AG09319 (cell line): ENCODE data around the gene STX3.

Source experiments
- DNase-seq: peaks from one replicate; pipeline ENCODE4 v3.0.0-alpha.2; 2010; ENCODE audit warnings: low read depth; ENCODE audit errors: extremely low read depth
- TF ChIP-seq, protein P1 (sequence below): IDR thresholded peaks from 2 replicates; pipeline ENCODE4 v1.5.1; 2011; ENCODE audit warnings: low read depth, mild to moderate bottlenecking, inconsistent platforms, low read length, moderate library complexity

STX3 gene

DNA sequence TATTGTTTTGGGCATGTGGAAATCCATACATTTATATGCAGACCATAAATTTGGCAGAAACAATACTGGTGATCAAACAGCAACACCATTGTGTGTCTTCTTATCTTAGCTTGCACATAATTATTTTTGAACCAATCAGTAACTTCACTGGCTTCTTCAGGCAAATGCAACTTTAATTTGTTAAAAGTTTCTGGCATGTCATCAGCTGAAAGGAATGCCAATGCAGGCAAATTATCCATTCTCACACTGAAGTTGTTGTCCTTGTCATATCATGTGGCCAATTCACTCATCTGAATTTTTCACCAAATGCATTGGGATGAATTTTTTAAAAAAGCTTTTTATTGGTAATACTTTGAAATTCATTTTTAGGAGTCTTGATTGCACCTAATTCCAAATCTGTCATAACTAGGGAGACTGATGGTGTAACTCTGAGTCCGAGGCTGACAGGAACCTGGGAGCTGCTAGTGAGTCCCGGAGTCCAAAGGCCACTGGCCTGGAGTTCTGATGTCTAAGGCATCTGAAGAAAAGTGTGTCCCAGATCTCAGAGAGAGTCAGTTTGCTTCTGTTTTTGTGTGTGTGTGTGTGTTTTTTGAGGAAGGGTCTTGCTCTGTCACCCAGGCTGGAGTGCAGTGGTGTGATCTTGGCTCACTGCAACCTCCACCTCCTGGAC is 24.1 kb upstream of the STX3 start:
- no peak for DNase-seq
- TF ChIP-seq, protein P1, sequence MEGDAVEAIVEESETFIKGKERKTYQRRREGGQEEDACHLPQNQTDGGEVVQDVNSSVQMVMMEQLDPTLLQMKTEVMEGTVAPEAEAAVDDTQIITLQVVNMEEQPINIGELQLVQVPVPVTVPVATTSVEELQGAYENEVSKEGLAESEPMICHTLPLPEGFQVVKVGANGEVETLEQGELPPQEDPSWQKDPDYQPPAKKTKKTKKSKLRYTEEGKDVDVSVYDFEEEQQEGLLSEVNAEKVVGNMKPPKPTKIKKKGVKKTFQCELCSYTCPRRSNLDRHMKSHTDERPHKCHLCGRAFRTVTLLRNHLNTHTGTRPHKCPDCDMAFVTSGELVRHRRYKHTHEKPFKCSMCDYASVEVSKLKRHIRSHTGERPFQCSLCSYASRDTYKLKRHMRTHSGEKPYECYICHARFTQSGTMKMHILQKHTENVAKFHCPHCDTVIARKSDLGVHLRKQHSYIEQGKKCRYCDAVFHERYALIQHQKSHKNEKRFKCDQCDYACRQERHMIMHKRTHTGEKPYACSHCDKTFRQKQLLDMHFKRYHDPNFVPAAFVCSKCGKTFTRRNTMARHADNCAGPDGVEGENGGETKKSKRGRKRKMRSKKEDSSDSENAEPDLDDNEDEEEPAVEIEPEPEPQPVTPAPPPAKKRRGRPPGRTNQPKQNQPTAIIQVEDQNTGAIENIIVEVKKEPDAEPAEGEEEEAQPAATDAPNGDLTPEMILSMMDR, result no peak

DNA sequence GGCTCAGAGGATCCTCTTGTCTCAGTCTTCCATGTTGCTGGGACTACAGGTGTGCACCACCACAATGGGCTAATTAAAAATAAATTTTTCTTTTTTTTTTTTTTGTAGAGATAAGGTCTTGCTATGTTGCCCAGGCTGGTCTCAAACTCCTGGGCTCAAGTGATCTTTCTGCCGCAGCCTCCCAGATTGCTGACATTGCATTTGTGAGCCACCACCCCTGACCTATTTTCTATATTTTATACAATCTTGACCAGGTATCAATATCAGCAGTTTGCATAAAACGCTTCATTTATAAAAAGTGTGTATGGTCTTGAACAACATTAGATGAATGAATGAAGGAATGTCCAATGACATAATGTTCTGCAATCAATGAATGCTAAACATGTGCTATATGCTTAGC is 9.1 kb upstream of the STX3 start:
- TF ChIP-seq, protein P1, result no peak
- no peak for DNase-seq

DNA sequence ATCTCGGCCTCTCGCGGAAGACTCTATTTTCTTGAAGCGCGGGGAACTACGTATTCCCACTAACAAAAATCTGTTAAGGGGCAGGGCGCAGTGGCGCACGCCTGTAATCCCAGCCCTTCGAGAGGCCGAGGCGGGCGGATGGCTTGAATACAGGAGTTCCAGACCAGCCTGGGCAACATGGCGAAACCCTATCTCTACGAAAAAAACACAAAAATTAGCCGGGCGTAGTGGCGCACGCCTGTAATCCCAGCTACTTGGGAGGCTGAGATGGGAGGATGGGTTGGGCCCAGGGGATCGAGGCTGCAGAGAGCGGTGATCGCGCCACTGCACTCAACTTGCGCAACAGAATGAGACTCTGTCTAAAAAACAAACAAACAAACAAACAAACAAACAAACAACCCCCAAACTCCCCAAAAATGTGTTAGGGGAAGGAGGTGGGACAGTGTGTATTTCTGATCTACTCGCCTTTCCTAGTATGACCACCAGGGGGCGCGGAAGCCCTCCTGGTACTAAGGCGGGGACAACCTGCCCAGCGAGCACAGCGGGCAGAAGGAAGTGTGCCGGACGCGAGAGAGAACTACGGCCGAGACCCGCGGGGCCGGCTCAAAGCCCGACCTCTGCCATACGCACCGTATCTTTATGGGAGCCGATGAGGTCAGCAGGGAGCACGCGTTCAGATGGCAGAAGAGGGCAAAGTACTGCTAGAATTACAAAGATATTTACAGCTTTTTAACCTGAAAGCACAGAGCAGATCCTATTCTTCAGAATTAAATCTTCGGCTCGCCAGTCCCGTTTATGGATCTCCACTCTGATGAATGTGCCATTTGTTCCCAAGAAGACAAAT is 1.3 kb upstream of the STX3 start:
- peak; percentile 42 for DNase-seq
- TF ChIP-seq, protein P1, result peak; percentile 87

DNA sequence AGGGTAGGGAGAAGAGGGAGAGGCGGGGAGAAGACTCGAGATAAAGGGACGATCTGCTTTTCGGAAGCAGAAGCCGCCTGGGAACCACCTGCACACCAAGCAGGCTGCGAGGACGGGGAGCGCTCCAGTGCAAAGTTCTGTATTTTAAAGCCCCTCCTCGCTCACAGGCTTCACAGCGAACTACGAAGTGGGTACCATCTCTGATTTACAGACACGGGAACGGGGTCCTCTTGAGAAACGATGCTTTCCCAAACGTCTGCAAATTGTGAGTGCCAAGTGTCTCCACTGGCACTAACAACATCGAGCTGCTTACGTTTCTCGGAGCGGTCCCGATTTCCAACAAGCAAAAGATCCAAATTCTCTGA is 700 bp upstream of the STX3 start:
- TF ChIP-seq, protein P1, result no peak
- no peak for DNase-seq

DNA sequence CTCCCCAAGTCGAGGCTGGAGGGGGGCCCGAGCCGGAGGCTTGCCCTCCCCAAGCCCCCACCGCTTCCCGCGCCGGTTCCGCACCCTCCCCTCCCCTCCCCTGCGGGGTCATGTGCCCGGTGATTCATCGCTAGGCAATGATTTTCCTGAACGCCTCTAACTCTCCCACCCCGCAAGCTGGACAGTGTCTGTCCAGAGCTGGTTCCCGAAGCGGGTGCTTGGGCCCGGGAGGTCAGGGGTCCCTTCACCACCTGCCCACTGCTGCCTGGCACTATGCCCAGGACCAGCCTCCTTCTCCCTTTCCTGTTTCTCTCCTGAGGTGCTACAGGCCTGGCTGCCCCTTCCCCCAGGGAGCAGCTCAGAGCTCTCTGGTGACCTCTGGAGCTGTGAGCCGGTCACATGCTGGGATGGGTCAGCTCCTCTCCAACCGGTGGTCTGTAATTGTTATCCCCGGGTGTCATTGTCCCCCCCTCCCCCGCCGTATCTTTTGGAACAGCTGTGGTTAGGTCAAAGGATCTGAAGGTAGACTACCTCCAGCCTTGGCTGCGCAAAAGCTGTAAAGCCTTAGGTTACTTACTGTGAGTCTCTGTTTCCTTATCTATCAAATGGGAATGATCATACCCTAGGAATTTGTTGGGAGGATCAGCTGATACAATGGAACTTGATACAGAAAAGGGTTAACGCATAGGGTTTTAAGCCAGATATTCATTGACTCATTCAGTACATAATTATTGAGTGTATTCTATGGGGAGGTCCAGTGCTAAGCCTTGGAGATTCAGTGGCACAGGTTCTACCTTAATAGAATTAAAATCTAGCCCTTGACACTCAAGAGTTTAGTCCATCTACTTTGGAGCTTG is 753 bp downstream of the STX3 start:
- DNase-seq, result peak; percentile 22
- TF ChIP-seq, protein P1, result no peak

DNA sequence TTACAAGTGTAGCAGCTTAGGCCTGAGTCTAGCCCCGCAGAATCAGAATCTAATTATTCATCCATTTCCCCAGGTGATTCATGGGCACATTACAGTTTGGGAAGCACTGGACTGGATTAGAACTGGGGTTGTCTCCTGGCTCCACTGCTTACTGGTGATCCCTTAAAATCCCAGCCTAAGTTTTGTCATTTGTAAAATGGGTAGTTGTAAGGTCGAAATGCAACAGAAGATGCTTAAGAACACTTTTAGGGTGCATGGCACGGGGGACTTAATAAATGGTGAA is 1.3 kb downstream of the STX3 start:
- DNase-seq, result no peak
- TF ChIP-seq, protein P1, result no peak

DNA sequence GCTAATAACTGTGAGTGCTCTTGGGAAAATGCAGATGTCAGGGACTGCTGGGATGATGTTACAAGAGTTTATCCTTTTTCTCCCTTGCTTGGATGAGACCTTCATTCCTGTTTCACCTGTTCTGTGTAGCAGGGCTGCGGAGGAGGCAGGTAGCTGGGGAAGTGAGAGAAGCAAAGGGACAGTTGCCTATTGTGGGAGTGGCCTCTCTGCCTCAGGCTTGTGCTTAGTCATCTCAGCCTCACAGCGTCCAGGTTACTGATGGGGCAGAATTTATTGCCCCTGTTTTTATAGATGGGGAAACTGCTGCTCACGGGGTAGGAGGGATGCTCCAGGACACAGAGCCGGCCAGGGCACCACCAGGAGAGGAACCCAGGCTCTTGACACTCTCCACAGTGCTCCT is 1.7 kb downstream of the STX3 start:
- TF ChIP-seq, protein P1, result no peak
- DNase-seq, result no peak
